Ascending aorta (tissue), 2 donors: ENCODE data around the gene TMBIM1. TPM values are rescaled to one million over a fixed set of nuclear protein-coding genes. Genes with fewer than 3 reads are reported as not detected.

ENCODE experiments used
- DNase-seq, 2 donors: peaks; one replicate each; pipeline ENCODE4 v3.0.0-alpha.2; 2019; ENCODE audit warnings: low spot score in 2 of 2
- H3K27ac ChIP-seq, 2 donors: fragments of 200-600 bp; sonication (generic); one replicate each; pipeline ENCODE4 v1.5.1; 2016 to 2017; ENCODE audit warnings: mild to moderate bottlenecking in 1 of 2
- H3K27me3 ChIP-seq: fragments of 200-600 bp; sonication (generic); one replicate; pipeline ENCODE4 v1.5.1; 2017
- H3K36me3 ChIP-seq, 2 donors: fragments of 200-600 bp; sonication (generic); one replicate each; pipeline ENCODE4 v1.5.1; 2016
- H3K4me1 ChIP-seq, 2 donors: fragments of 200-600 bp; sonication (generic); one replicate each; pipeline ENCODE4 v1.5.1; 2016 to 2017; ENCODE audit warnings: mild to moderate bottlenecking in 1 of 2
- H3K4me3 ChIP-seq, 2 donors: fragments of 200-600 bp; sonication (generic); one replicate each; pipeline ENCODE4 v1.5.1; 2016 to 2017; ENCODE audit warnings: mild to moderate bottlenecking in 1 of 2
- H3K9me3 ChIP-seq, 2 donors: fragments of 200-600 bp; sonication (generic); one replicate each; pipeline ENCODE4 v1.5.1; 2016
- intact Hi-C: fragments of 100-400 bp; cut with DNase I; formaldehyde crosslinking; loops from one replicate; pipeline ENCODE4 v1.15.1; 2023
- total RNA-seq: library from RNA; depleted of rRNA; stranded (reverse); fragments of >200 nt; gene quantifications from one replicate; pipeline ENCODE4 v1.1.0, GENCODE V29; 2016
- TF ChIP-seq, protein P1 (sequence below), 3 experiments: fragments of 200-600 bp in 2 of 3; fragments of 450-650 bp in 1 of 3; sonication (generic) in 2 of 3; IDR thresholded peaks; one replicate each; pipeline ENCODE4 v1.5.1; 2016 to 2019; ENCODE audit warnings: antibody characterized with exemption in 3 of 3, mild to moderate bottlenecking in 1 of 3, moderate library complexity in 1 of 3

Gene TMBIM1
- total RNA-seq, 1 donor from 2014 or later, result 320 TPM

DNA sequence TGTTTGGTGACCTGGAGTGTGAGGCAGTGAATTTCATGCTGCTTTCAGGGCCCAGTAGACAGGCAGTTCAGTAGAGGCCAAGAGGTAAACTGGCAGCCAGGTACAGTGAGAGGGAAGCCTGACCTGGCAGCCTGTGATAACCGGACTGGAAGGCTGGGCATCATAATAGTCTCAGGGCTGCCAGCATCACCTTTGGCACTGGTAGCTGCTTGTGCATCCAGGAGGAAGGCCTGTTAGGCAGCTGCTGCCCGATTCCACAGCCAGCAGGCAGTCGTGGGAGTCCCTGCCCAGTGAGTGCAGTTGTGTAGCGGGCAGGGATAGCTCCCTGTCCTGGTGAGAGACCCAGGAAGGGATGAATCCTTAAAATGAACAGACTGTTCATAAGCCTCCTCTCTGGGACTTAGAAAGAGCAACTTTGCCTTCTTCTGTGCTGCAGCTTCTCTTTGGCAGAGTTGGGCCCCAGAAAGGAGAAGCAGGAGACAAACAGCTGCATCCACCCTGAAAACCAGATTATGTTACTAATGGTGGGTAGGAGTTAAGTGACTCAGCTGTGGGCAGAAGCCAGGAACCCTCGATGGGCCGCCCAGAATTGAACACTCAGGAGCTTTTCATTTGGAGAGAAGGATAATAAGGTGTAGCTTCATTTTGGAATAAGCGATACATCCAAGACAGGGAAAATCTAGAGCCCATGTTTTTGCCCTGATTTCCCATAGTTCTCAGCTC lies 39.6 kb downstream of the TMBIM1 start:
- TF ChIP-seq, protein P1, sequence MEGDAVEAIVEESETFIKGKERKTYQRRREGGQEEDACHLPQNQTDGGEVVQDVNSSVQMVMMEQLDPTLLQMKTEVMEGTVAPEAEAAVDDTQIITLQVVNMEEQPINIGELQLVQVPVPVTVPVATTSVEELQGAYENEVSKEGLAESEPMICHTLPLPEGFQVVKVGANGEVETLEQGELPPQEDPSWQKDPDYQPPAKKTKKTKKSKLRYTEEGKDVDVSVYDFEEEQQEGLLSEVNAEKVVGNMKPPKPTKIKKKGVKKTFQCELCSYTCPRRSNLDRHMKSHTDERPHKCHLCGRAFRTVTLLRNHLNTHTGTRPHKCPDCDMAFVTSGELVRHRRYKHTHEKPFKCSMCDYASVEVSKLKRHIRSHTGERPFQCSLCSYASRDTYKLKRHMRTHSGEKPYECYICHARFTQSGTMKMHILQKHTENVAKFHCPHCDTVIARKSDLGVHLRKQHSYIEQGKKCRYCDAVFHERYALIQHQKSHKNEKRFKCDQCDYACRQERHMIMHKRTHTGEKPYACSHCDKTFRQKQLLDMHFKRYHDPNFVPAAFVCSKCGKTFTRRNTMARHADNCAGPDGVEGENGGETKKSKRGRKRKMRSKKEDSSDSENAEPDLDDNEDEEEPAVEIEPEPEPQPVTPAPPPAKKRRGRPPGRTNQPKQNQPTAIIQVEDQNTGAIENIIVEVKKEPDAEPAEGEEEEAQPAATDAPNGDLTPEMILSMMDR (IDR thresholded peaks at IDR 0.05), result no peak
- no peaks in the 10 kb centered on the region for H3K4me1 ChIP-seq

DNA sequence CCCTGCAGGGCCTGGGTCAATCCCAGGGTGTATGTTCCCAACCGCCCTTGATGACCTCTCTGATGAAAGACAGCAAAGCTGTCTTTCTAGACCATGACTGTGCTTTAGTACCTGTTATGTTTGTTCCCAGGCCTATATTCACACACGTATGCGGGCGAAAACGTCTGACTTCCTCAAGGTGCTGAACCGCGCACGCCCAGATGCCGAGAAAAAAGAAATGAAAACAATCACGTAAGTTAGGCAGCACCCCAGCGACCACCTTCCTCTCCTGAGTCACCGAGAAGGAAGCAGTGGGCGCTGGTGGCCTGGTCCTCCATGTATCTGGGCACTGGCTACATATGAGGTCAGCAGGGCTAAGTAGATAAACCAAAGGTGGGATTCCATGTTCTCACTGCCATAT lies 42.6 kb downstream of the TMBIM1 start:
- peak in 1 of 2 donors; percentile 58 for DNase-seq
- intact Hi-C loops, result no loop called here
- peaks cover 100% of the 10 kb centered on the region in 2 donors for H3K36me3 ChIP-seq

More for the DNA sequence above, 39.6 kb downstream of the TMBIM1 start:
- no peaks in the 10 kb centered on the region for H3K9me3 ChIP-seq
- no peak overlapping the region for H3K4me3 ChIP-seq
- no peak for DNase-seq
- peaks cover 79 to 88% of the 10 kb centered on the region in 2 donors for H3K36me3 ChIP-seq
- H3K27me3 ChIP-seq, result no peaks in the 10 kb centered on the region
- intact Hi-C loops, result no loop called here
- H3K27ac ChIP-seq, result peak overlapping the region in 1 of 2 donors; percentile 38

DNA sequence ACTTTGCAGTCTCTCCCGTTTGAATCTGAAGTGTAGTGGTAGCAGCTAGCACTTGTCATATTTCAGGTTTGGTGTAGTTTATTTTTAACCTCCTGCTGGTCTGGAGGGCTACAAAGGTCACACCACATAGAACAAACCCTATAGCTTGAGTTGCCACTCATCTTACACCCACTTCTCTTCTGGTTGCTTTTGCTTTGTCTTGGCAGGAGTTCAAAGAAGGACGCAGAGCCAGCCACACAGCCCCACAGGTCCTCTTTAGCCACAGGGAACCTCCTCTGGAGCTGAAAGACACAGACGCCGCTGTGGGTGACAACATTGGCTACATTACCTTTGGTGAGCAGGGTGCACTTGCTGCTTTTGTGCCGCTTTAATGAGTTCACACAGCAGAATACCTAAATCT lies 47.1 kb downstream of the TMBIM1 start:
- H3K27ac ChIP-seq, result no peak overlapping the region
- no peak overlapping the region for H3K4me3 ChIP-seq
- TF ChIP-seq, protein P1 (IDR thresholded peaks at IDR 0.05), result no peak
- H3K27me3 ChIP-seq, result no peaks in the 10 kb centered on the region
- H3K4me1 ChIP-seq, result peaks cover 9 to 19% of the 10 kb centered on the region in 2 donors
- no peaks in the 10 kb centered on the region for H3K9me3 ChIP-seq
- peaks cover 85 to 93% of the 10 kb centered on the region in 2 donors for H3K36me3 ChIP-seq
- intact Hi-C loops, result no loop called here
- DNase-seq, result peak in 1 of 2 donors; percentile 56

More for the DNA sequence above, 42.6 kb downstream of the TMBIM1 start:
- Histone ChIP-seq H3K27ac (no peak overlapping the region), H3K4me3 (no peak overlapping the region), H3K9me3 (no peaks in the 10 kb centered on the region), H3K4me1 (no peaks in the 10 kb centered on the region), H3K27me3 (no peaks in the 10 kb centered on the region)
- TF ChIP-seq, protein P1 (IDR thresholded peaks at IDR 0.05), result no peak

DNA sequence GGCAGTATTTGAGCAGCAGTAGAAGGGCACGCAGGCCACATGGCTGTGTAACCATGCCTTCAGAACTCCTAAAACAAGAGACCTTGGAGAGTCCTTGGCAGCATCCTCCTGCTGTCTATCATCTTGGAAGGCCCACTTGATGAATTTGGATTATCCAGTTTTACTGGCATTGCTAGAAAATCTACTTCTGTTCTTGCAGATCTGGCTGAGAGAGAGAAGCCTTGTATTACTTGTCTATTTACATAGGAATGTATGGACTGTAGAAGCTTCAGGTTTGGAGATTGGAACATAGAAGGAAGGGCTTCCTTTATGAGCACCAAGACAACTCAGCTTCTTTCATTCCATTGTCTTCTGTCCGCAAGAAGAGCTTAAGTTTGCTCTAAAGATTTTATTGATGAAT lies 47.6 kb downstream of the TMBIM1 start:
- Histone ChIP-seq H3K27me3 (no peaks in the 10 kb centered on the region), H3K36me3 (peaks cover 85 to 93% of the 10 kb centered on the region in 2 donors), H3K27ac (no peak overlapping the region), H3K9me3 (no peaks in the 10 kb centered on the region), H3K4me3 (no peak overlapping the region), H3K4me1 (peaks cover 9 to 19% of the 10 kb centered on the region in 2 donors)
- intact Hi-C loops, result no loop called here
- TF ChIP-seq, protein P1 (IDR thresholded peaks at IDR 0.05), result no peak
- no peak for DNase-seq

DNA sequence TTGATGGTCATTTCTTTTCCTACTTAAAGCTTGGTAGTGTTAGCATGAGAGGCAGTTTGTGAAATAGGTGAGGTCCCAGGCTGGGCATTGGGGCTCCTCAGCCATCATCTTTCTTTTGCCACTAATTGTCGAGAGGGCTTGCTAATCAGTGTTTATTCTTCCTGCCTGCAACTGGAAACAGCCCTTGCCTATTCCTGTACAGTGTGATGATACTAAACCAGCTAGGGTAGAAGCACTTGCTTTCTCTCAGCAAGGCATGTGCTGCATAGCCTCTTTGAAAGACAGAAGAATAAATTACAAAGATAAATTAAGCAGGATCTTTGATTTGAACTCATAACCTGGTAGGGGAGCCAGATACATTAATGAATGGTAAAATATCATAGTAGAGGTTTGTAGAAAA lies 48.1 kb downstream of the TMBIM1 start:
- no peaks in the 10 kb centered on the region for H3K27me3 ChIP-seq
- H3K36me3 ChIP-seq, result peaks cover 85 to 93% of the 10 kb centered on the region in 2 donors
- no peak overlapping the region for H3K4me3 ChIP-seq
- H3K4me1 ChIP-seq, result peaks cover 9 to 19% of the 10 kb centered on the region in 2 donors
- TF ChIP-seq, protein P1 (IDR thresholded peaks at IDR 0.05), result no peak
- intact Hi-C loops, result no loop called here
- no peaks in the 10 kb centered on the region for H3K9me3 ChIP-seq
- no peak for DNase-seq
- H3K27ac ChIP-seq, result no peak overlapping the region
